COLO668 (cell line): Measurements from ENCODE around the gene RAI14.
"Not testable (repeated sequence)": the region's sequence is repeated elsewhere in the genome, so short reads cannot be mapped to it uniquely, and the experiment has no call there.

Source experiments
- DNase-seq: peaks from one replicate; lab custom pipeline; 2025; ENCODE audit not compliant: unreplicated experiment; lab: John Stamatoyannopoulos, UW

The RAI14 gene

GRCh38 chr5:34758514-34758913 is 102.4 kb downstream of the RAI14 start:
- DNase-seq, result no peak

GRCh38 chr5:34759213-34759612 is 103.1 kb downstream of the RAI14 start:
- DNase-seq, result not testable (repeated sequence)

GRCh38 chr5:34765662-34766061 is 109.5 kb downstream of the RAI14 start:
- no peak for DNase-seq

GRCh38 chr5:34767180-34767579 is 111.1 kb downstream of the RAI14 start:
- no peak for DNase-seq

GRCh38 chr5:34770486-34770885 is 114.4 kb downstream of the RAI14 start:
- no peak for DNase-seq

- DNase-seq, result no peak
Measured at GRCh38 chr5:34771076-34771475, 114.9 kb downstream of the RAI14 start.

- DNase-seq, result no peak
Measured at GRCh38 chr5:34772267-34773098, 116.4 kb downstream of the RAI14 start.

- DNase-seq, result no peak
Measured at GRCh38 chr5:34774139-34774538, 118.0 kb downstream of the RAI14 start.

GRCh38 chr5:34774678-34775077 is 118.5 kb downstream of the RAI14 start:
- DNase-seq, result not testable (repeated sequence)

- no peak for DNase-seq
Measured at GRCh38 chr5:34775886-34776285, 119.8 kb downstream of the RAI14 start.

GRCh38 chr5:34778091-34778850 is 122.1 kb downstream of the RAI14 start:
- no peak for DNase-seq

GRCh38 chr5:34783892-34784291 is 127.8 kb downstream of the RAI14 start:
- not testable (repeated sequence) for DNase-seq

GRCh38 chr5:34787035-34787434 is 130.9 kb downstream of the RAI14 start:
- DNase-seq, result no peak

GRCh38 chr5:34789021-34789531 is 132.9 kb downstream of the RAI14 start:
- no peak for DNase-seq

GRCh38 chr5:34789639-34790038 is 133.5 kb downstream of the RAI14 start:
- DNase-seq, result no peak

GRCh38 chr5:34790069-34790468 is 133.9 kb downstream of the RAI14 start:
- DNase-seq, result no peak

GRCh38 chr5:34791761-34792244 is 135.7 kb downstream of the RAI14 start:
- no peak for DNase-seq

- no peak for DNase-seq
Measured at GRCh38 chr5:34802834-34803563, 146.9 kb downstream of the RAI14 start.

- DNase-seq, result no peak
Measured at GRCh38 chr5:34803974-34804732, 148.0 kb downstream of the RAI14 start.

- DNase-seq, result no peak
Measured at GRCh38 chr5:34804913-34805312, 148.8 kb downstream of the RAI14 start.
